ENCODE measurements around the gene MYLK3.

GRCh38 chr16:46753015-46753414 is 4.9 kb upstream of the MYLK3 start:
- TF ChIP-seq CTCF (conservative IDR thresholded peaks at IDR 0.05; ENCODE audit: low read length) (no peak), EZH2phosphoT487 (IDR thresholded peaks at IDR 0.05; ENCODE audit: borderline replicate concordance, low read depth, low read length) (no peak)
